ENCODE measurements around the gene CXCL13.
"Not testable (repeated sequence)": the region's sequence is repeated elsewhere in the genome, so short reads cannot be mapped to it uniquely, and the experiment has no call there.

The CXCL13 gene

DNA sequence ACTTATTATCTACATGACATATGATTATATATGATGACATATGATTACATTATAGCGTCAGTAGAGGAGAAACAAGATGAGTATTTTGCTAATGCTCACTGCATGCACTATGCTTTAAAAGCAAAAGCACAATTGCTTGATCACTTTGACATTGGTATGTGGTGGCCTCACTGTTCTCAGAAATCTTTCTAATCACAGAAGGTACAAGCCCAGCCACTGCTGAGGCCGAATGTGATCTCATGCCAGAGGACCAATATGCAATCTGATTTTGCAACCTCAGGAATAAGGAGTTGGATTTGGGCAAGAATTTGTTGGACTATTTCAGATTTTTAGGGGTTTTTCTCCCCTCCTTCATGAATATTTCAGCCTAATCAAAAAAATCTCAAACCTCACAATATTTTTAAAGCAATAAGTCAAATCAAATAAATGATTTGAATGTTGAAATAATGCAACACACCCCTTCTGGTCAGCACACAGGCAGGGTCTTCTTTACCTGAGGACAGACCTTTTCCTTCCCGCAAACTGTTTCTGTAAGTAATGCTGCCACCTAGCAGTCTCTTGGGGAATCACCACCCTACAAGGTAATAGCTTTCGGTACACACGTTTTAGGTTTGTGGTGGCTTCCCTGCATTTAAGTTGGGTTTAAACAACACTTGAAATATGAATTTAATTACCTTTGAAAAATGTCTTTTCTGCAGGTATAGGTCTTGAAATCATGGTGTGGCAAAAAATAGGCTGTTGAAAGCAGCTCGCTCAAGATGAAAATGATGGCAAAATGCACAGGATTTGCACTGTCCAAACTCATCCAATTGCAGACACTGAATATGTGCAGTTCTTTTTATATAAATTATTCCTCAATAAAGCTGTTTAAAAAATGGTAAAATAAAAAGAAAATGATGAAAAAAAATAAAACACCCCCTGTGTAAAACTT is 4.8 kb upstream of the CXCL13 start:
- no peak for DNase-seq (ENCODE audit: low read depth in 1 of 2, low spot score in 1 of 2)

DNA sequence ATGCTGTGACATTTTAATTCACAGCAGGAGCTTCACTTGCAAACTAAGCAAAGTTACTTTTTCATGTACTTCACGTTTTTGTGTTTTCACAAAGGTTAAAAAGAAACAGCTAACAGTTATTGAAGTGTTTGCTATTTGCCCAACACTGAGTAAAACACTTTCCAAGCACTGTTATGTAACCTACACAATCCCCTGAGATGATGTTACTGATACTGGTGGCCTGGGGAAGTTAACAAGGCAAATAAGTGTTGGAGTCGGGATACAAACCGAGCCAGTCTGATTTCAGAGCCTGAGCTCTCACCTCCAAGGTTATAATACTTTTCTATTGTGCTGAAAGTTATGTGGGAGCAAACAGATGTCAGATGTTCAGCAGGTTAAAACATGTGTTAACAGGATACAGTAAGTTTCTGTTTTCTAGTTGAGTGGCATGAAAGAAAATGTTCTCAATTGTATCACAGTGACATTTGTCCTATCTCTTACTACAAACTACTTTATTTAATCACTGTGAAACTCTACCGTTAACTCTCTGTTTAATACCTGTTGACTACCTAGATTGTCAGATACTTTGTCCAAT is 3.9 kb upstream of the CXCL13 start:
- no peak for DNase-seq (ENCODE audit: low read depth in 1 of 2, low spot score in 1 of 2)

DNA sequence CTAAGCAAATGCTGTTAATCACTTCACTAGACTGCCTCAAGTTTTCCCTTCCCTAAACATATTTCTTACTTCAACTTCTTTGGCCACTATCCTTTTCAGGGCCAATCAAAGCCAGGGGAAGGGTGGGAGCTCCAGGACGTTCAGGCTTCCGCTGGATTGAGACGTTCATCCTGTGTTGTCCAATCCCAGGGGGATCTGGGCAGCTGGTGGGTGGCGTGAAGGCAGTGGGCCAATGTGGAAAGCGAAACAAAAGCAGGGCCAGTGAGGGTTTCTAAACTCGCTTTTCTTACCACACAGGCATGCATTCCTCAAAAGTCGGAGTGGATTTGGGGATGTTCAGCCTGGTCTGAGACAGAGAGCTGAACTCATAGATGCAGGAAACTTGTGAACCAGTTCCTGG is 7.6 kb downstream of the CXCL13 start:
- no peak for DNase-seq (ENCODE audit: low read depth in 1 of 2, low spot score in 1 of 2)

DNA sequence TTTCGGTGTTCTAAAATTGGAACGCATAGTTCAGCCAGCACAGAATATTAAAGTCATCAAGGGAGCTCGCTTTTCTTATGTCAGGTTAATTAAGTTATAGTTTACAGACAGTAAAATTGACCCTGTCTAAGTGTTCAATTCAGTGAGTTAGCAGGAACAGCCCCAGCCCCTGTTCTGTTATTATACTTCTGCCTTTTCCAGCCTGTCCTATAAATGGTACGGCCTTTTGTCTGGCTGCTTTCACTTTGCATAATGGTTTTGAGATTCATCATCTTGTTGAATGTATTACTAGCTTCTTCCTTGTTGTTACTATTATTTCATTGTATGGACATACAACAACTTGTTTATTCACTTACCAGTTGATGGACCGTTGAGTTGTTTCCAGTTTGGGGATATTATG is 9.5 kb downstream of the CXCL13 start:
- DNase-seq (ENCODE audit: low read depth in 1 of 2, low spot score in 1 of 2), result no peak

DNA sequence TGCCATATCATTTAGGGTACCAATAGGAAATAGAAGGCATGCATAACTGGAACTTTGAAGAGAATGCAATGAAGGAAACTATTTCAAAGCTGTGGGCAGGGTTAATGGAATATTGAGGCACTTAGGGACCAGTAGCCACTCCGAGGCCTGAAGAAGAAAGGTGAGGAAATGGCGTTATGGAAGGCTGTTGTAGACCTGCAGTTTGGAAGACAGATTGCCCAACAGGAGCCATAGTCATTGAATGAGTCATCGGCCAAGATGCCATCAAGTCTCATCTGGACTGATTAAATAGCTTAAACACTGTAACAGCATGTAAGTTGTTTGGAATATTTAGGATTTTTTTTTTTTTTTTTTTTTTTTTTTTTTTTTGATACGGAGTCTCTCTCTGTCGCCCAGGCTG is 11.6 kb downstream of the CXCL13 start:
- DNase-seq (ENCODE audit: low read depth in 1 of 2, low spot score in 1 of 2), result no peak

DNA sequence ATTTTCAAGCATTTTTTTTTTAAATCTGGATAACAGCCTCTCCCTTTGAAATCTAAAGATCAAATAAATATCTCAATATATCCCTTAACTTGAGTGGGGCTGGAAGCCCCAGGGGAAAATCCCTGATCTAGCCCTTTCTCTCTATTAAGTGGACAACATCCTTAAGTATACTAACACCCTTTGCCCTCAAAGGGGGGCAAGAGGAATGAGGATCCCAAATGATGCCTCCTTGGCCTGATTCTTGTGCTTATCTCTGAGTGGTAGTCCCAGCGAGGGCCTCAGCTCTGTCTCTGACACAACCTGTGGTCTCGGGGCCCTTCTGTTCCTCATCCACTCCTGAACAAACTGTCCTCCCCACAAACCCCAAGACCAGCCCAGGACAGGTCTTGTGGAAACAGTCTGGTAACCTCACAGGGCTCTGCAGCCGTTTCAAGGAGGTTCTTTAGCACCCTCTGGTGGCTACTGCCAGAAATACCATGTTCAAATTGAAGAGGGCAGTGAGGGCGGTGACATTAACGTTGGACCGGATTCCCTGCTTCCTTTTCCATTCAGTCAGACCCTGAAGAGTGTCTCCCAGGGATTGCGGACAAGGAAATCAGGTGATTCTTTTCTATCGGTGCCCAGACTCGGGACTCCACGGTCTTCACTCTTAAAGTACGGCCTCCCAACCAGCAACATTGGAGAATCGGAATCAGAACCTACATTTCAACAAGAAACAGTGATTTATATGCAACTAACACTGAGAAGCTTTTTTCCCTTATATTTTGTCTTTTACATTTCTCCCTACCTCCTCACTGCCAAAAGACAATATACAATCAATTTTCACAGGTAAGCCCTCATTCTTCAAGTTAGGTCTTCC is 13.0 kb downstream of the CXCL13 start:
- peak; percentile 19 to 24 for DNase-seq (ENCODE audit: low read depth in 1 of 2, low spot score in 1 of 2)

DNA sequence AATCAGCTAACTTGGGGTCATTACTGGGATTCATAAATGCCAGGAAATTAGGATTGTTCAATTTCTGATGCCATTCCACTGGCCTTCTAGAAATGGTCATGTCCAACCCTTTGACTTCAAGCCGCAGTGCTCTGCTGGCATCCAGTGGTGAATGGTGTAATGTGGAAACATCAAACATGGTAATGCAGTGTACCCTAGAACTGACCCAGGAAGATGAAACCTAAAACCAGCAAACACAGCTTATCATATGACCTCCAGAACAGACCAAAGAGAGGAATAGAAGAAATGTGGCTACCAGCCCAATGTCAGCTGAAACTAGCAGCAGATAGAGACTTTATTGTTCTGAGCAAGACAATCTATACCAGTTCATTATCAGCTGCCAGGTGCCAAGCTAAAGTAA is 13.8 kb downstream of the CXCL13 start:
- DNase-seq (ENCODE audit: low read depth in 1 of 2, low spot score in 1 of 2), result no peak

DNA sequence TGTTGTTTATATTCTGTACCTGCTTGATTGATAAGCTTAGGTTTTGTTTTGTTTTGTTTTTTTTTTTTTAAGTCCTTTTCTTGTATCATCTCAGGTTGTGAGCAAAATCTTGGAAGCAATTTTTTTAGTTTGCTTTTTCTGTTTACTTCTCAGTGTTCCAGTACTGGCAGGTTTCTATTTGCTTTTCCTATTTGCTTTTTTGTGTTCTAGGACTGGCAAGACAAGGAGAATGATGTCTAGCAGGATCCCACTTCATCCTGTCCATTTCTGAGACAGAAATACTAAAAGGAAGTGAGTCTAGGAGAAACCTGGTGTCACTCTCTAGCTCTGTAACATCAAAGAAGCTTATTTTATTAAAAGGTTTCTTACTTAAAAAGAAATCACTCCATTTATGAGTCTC is 15.6 kb downstream of the CXCL13 start:
- DNase-seq (ENCODE audit: low read depth in 1 of 2, low spot score in 1 of 2), result no peak

DNA sequence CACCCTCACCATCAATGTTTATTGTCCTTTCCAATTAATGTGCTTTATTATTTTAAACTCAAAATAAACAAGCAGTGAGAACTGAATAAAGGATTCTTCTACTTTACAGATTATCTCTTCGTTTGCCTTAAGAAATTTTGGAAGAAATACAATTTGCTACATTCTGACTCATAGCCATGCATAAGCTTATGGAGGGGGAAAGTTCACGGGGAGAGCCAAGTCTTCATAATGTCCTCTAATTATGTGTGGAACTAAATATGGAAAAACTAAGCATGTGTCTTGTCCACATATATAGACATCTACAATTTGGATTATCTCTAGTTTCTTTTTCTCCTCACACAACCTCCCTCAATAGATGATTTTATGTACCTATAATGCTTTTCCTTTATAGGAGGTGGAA is 17.5 kb downstream of the CXCL13 start:
- no peak for DNase-seq (ENCODE audit: low read depth in 1 of 2, low spot score in 1 of 2)

DNA sequence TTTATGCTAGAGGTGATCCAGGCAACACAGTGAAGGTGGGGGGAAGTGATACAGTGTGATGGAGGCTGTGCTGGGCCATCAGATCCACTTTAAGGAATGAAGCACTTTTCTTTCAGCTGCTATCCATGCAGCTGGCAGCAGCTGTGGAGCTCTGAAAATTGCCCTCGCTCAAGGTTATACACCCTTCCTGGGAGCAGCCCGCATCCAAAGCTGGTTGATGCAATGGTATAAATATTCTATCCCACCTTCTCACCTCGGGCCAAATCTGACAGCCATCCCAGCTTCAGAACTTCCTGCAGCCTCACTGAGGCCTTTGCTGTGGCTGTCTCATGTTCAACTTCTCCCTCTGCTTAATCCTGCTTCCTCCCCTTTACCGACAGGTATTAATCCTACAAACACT is 18.6 kb downstream of the CXCL13 start:
- DNase-seq (ENCODE audit: low read depth in 1 of 2, low spot score in 1 of 2), result no peak

DNA sequence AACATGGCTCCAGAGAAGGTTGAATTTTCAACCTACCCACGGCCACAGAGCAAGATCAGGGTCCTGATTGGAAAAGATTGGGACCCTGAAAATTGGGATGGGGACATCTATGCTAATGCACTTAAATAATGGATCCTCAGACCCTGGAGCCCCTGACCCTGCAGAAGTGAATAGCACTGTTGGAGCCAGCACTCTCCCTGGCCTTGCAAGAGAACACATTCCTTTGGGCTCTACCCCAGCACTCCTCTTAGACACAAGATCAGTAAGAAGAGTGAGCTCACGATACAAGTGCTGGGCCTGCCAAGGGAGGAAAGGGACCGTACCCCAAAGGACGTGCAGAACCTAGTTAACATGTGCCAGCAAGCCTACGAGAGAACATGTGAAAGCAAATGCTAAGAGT is 19.9 kb downstream of the CXCL13 start:
- DNase-seq (ENCODE audit: low read depth in 1 of 2, low spot score in 1 of 2), result no peak

DNA sequence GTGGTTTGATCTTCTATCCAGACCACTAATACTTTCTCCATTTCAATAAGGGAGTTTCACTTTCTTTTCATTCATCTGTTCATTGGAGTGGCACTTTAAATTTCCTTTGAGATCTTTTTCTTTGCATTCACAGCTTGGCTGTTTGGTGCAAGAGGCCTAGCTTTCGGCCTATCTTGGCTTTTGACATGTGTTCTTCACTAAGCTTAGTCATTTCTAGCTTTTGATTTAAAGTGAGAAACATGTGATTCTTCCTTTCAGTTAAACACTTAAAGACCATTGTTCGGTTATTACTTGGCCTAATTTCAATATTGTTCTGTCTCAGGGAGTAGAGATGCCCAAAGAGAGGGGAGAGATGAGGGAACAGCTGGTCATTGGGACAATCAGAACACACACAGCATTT is 24.3 kb downstream of the CXCL13 start:
- no peak for DNase-seq (ENCODE audit: low read depth in 1 of 2, low spot score in 1 of 2)

DNA sequence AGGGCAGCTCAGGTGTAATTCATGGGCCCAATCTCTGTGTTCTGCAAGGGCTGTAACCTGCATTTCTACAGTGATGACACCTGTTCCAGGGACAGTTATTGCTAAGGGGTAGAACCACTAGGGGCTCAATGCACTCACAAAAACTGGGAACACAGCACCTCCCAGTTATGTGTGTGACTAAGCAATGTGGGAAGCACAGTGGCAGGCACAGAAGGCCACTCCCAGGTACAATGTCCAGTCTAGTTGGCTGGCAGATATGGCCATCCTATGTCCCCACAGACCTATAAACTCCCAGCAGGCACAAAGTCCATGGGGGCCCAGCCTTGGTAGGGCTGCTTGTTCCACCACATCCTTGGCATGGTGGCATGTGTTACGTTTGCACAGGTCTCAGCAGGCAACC is 25.7 kb downstream of the CXCL13 start:
- no peak for DNase-seq (ENCODE audit: low read depth in 1 of 2, low spot score in 1 of 2)

DNA sequence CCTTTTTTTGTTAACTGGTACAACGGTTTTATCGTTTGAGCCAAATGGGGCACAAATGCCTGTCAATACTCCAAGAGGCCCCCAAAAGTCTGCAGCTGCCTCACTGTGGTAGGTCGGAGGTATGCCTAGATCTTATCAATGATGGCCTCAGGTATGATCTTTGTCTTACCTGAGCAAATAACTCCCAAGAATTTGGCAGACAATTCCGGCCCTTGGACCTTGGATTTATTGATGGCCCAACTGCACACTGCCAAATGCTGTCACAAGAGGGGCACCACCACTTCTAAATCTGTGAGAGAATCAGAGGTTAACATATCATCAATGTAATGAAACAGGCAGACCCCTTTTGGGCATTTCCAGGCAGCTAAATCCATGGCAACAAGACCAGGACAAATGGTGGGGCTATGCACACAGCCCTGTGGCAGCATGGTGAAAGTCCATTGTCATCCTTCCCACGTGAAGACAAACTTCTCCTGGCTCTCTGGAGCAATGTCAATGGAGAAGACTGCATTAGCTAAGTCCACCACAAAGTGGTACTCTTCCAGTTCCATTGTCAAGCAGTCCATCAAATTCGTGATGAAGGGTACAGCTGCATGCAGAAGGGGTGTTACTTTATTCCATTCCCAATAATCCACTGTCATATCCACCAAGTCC is 28.6 kb downstream of the CXCL13 start:
- no peak for DNase-seq (ENCODE audit: low read depth in 1 of 2, low spot score in 1 of 2)

DNA sequence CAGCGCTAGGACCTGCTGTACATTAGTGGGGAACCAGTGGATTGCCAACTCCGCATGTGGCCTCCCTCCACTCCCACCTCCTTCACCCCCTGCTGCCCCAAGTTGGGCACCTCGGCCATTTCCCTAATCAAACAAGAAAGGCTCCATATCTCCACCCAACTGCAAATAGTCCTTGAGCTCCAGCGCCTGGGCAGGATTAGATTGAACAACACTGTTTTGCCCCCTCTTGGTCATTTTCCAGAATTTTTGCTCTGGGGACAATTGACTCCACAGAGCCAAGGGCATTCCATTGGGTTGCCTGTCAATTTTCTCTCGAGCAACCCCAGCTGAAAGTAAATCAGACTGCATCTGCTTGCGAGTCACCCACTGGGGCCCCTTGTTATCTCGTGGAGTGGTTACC is 29.6 kb downstream of the CXCL13 start:
- DNase-seq (ENCODE audit: low read depth in 1 of 2, low spot score in 1 of 2), result no peak

DNA sequence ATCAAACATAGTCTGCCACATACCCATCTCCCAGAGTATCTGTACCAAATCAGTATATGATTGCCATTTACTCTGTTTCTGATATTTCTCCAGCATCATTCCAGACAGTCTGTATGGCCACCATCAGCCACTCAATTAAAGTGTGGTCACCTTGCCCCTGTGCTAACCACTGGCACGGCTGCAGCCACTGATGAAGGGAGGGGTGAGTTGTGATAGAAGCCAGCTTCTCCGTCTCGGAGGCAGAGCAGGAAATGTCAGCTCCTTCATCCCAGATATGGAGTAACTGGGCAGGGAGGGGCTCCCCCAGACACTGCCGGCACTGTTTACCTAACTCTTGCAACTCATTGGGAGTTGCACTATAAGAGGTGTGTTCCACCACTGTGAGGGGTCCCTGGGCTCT is 30.3 kb downstream of the CXCL13 start:
- no peak for DNase-seq (ENCODE audit: low read depth in 1 of 2, low spot score in 1 of 2)

DNA sequence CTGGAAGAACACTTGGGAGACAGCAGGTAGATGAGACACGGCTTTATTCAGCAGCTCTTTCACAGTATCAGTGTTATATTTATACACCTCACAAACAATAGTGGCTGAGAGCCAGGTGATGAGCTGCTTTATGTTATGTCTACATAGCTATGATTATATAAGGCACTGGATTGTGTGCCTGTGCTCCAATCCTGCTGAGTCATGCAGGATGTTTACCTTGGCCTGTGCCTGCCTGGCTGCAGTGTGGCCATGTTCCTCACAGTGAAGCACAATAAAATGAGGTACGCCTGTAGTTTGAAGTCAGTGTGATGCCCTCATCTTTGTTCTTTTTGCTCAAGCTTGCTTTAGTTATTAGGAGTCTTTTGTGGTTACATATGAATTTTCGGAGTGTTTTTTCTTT is 31.3 kb downstream of the CXCL13 start:
- no peak for DNase-seq (ENCODE audit: low read depth in 1 of 2, low spot score in 1 of 2)

DNA sequence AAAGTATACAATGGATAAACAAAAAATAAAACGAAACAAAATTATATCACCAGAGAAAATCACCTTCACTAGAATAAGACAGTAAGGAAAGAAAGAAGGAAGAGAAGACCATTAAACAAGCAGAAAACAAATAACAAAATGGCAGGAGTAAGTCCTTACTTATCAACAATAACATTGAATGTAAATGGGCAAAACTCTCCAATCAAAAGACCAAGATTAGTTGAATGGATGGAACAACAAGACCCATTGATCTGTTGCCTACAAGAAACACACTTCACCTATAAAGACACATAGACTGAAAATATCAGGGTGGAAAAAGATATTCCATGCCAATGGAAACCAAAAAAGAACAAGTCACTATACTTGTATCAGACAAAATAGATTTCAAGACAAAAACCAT is 38.4 kb downstream of the CXCL13 start:
- not testable (repeated sequence) for DNase-seq (ENCODE audit: low read depth in 1 of 2, low spot score in 1 of 2)

DNA sequence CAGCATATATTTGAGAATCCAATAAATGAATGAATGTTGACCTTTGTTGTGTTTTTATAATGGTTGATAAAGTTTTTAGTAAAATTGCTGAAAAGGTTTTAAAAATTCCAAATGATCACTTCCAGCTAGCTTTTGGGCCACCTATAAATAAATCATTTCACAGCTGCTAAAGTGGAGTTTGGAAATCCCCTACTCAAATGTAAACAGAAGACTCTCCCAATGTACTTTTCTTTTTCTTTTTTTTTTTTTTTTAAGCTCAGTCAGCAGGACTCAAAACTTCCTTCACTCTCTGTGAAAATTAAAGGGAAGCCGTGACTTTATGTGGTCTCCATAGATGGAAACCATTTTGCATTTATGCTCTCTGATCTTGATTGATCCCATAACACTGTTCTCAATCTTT is 45.2 kb downstream of the CXCL13 start:
- no peak for DNase-seq (ENCODE audit: low read depth in 1 of 2, low spot score in 1 of 2)

DNA sequence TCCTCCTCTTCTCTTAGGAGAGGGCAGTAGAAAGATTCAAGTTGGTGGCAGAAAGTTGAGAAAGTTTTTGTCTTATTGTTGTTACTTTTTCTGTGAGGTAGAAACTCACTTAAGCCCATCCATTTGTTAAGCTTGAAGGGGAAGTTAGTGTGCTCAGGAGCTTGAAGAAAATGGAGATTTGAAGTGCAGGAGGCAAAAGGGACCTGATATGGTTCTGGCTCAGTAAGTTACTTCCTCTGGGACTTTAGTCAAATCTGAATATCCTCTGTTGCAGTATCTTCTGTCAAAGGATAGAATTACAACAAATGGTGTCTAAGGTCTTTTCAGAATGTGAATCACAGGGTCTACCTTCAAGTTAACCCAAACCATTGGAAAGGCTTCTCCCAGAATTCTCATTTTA is 46.2 kb downstream of the CXCL13 start:
- no peak for DNase-seq (ENCODE audit: low read depth in 1 of 2, low spot score in 1 of 2)

DNA sequence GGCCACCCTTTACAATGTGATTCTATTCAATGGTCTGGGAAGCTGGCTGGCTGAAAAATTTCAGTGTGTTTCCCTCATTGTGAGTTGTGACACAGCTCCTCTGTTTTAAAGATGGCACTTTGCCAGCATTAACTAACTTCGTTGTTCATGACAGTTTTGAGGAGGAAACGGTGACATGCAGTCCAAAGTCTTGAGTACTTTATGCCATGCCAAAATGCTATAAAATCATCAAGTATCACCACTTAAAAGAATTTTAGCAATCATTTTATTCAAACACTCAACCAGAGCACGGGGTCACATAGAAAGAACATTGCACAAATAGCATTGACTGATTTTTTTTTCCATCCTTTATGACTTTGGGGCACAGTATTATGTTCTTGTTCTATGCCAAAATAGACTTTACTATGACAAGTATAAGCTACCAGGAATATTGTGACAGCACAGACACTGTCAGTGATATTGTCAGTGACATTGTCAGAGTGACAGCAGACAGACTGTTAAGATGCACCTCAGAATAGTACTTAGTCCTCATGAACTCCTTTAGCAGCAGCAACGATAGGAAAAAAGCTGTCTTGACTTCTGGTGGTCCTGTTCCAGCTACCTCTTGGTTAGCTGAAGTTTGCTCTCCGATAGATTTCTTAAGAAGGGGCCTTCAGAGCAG is 46.7 kb downstream of the CXCL13 start:
- DNase-seq (ENCODE audit: low read depth in 1 of 2, low spot score in 1 of 2), result no peak
